ENCODE measurements around the gene DDX42. TPM values are rescaled to one million over a fixed set of nuclear protein-coding genes. Genes with fewer than 3 reads are reported as not detected.

The DDX42 gene
- total and polyA plus RNA-seq, 2 of the 13 experiments (the other 11 are each of a cell fraction or from before 2014, with no cell fraction given): 87.2 to 92.9 TPM

DNA sequence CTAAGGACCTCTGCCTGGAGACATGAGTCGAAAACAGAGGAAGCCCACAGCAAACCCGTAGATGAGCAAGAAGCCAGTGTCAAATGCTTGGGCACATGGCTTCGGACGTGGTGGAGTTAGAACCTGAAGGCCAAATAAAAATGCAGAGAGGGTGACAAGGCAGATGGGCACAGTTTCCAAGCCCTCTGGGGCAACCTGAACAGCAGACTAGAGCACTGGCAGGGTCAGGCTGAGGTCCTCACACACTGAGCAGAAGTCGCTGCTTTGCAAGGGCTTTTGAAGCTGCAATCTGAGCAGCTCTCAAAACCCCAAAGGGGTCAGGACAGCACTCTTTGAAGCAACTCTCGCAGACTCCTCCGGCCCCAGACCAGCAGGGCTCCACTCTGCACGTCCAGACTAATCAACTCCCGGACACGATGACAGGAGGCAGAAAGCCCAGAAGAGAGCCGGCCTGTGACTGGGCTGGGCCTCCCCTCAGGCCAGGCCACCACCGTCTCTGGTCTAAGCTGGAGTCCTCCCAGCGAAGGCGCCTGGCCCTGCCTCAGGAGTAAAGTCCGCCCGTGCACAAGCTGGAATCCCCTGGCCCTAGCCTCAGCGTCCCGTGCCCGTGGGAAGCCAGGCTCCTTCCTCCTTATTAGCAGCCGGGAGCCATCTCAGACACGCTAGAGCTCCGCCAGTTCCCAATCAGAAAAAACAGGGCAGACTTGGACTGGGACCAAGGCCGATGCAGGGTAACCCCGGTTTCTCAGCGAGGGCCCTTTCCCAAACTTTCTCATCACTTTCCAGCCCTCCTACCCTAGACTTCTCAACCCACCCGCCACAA lies 67.6 kb downstream of the DDX42 start (continued):
- TF ChIP-seq ZBTB44 (CRISPR knock-in tag; IDR thresholded peaks at IDR 0.05) (no peak), AGO2 (optimal IDR thresholded peaks at IDR 0.05; ENCODE audit: low read depth, low read length) (peak; percentile 16), ZNF605 (CRISPR knock-in tag; IDR thresholded peaks at IDR 0.05) (peak; percentile 91), PITX1 (CRISPR knock-in tag; IDR thresholded peaks at IDR 0.05) (peak; percentile 68), ZNF687 (CRISPR knock-in tag; IDR thresholded peaks at IDR 0.05) (peak; percentile 58), SIX1 (CRISPR knock-in tag; IDR thresholded peaks at IDR 0.05; ENCODE audit: borderline replicate concordance) (no peak), ZNF430 (CRISPR knock-in tag; IDR thresholded peaks at IDR 0.05) (0 out of 2 replicates have a peak, but pooled peaks have one; percentile 69), PHF20 (CRISPR knock-in tag; IDR thresholded peaks at IDR 0.05) (peak; percentile 18; the same call in 1 of the 2 replicates), KDM5A (IDR thresholded peaks at IDR 0.05; ENCODE audit: borderline replicate concordance, low read length) (no peak), KLF16 (CRISPR knock-in tag; IDR thresholded peaks at IDR 0.05) (no peak), ZNF550 (CRISPR knock-in tag; IDR thresholded peaks at IDR 0.05; ENCODE audit: borderline replicate concordance) (0 out of 2 replicates have a peak, but pooled peaks have one; percentile 45), ZNF510 (CRISPR knock-in tag; IDR thresholded peaks at IDR 0.05; ENCODE audit: low read depth) (peak; percentile 36; the same call in 1 of the 2 replicates), ZNF850 (CRISPR knock-in tag; conservative IDR thresholded peaks at IDR 0.05) (0 out of 2 replicates have a peak, but pooled peaks have one; percentile 68), ZNF761 (CRISPR knock-in tag; conservative IDR thresholded peaks at IDR 0.05) (0 out of 2 replicates have a peak, but pooled peaks have one; percentile 1), ZMYM3 (CRISPR knock-in tag; IDR thresholded peaks at IDR 0.05) (peak; percentile 91), HOXA3 (CRISPR knock-in tag; IDR thresholded peaks at IDR 0.05) (no peak; the same call in 1 of the 2 replicates), MBD4 (IDR thresholded peaks at IDR 0.05; ENCODE audit: borderline replicate concordance, low read length) (no peak), JARID2 (CRISPR knock-in tag; IDR thresholded peaks at IDR 0.05; ENCODE audit: insufficient replicate concordance) (no peak), ZNF776 (CRISPR knock-in tag; IDR thresholded peaks at IDR 0.05) (peak; percentile 25; the same call in 1 of the 2 replicates)
- TF ChIP-seq, protein P1, sequence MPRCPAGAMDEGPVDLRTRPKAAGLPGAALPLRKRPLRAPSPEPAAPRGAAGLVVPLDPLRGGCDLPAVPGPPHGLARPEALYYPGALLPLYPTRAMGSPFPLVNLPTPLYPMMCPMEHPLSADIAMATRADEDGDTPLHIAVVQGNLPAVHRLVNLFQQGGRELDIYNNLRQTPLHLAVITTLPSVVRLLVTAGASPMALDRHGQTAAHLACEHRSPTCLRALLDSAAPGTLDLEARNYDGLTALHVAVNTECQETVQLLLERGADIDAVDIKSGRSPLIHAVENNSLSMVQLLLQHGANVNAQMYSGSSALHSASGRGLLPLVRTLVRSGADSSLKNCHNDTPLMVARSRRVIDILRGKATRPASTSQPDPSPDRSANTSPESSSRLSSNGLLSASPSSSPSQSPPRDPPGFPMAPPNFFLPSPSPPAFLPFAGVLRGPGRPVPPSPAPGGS (CRISPR knock-in tag; IDR thresholded peaks at IDR 0.05): peak; percentile 82; the same call in 1 of the 2 replicates
- TF ChIP-seq, protein P2, sequence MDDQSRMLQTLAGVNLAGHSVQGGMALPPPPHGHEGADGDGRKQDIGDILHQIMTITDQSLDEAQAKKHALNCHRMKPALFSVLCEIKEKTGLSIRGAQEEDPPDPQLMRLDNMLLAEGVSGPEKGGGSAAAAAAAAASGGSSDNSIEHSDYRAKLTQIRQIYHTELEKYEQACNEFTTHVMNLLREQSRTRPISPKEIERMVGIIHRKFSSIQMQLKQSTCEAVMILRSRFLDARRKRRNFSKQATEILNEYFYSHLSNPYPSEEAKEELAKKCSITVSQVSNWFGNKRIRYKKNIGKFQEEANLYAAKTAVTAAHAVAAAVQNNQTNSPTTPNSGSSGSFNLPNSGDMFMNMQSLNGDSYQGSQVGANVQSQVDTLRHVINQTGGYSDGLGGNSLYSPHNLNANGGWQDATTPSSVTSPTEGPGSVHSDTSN (CRISPR knock-in tag; IDR thresholded peaks at IDR 0.05; ENCODE audit: borderline replicate concordance): peak; percentile 39; the same call in 1 of the 2 replicates
